Thyroid gland (tissue), 4 donors: ENCODE measurements around the gene SLC11A1. TPM values are rescaled to one million over a fixed set of nuclear protein-coding genes. Genes with fewer than 3 reads are reported as not detected.

Experiments used
- DNase-seq, 2 donors: peaks; one replicate each; pipeline ENCODE4 v3.0.0-alpha.2; 2019
- H3K27ac ChIP-seq, 3 donors: fragments of 200-600 bp; sonication (generic); 1 replicate in 2 of 3; 2 replicates in 1 of 3; pipeline ENCODE4 v1.5.1; 2016 to 2019; ENCODE audit warnings: mild to moderate bottlenecking in 1 of 3, moderate library complexity in 1 of 3
- H3K27me3 ChIP-seq: fragments of 200-600 bp; sonication (generic); one replicate; pipeline ENCODE4 v1.5.1; 2019
- H3K36me3 ChIP-seq, 2 donors: fragments of 200-600 bp; sonication (generic); one replicate each; pipeline ENCODE4 v1.5.1; 2016 to 2019
- H3K4me1 ChIP-seq, 2 donors: fragments of 200-600 bp; sonication (generic); one replicate each; pipeline ENCODE4 v1.5.1; 2017 to 2019
- H3K4me3 ChIP-seq, 3 donors: fragments of 200-600 bp; sonication (generic); replicated peaks in 1 of 3; 1 replicate in 2 of 3; 2 replicates in 1 of 3; pipeline ENCODE4 v1.5.1; 2016; ENCODE audit warnings: mild to moderate bottlenecking in 1 of 3
- H3K9me3 ChIP-seq: fragments of 200-600 bp; sonication (generic); one replicate; pipeline ENCODE4 v1.5.1; 2017
- POLR2A ChIP-seq, 2 donors: fragments of 450-650 bp; IDR thresholded peaks; one replicate each; pipeline ENCODE4 v1.6.1; 2017; ENCODE audit warnings: antibody characterized with exemption in 2 of 2, mild to moderate bottlenecking in 2 of 2, moderate library complexity in 1 of 2
- WGBS, 2 donors: methylation state at CpG; one replicate each; pipeline ENCODE4 v1.1.5; 2017; 5-methylcytosine and 5-hydroxymethylcytosine counted together
- intact Hi-C: fragments of 100-400 bp; cut with DNase I; formaldehyde crosslinking; loops from one replicate; pipeline ENCODE4 v1.15.1; 2023
- total RNA-seq, 4 donors: library from RNA; depleted of rRNA; stranded (reverse); fragments of >200 nt; gene quantifications; one replicate each; pipeline ENCODE4 v1.2.3, GENCODE V29; 2016
- TF ChIP-seq, protein P1 (sequence below), 6 experiments: fragments of 200-600 bp in 3 of 6; fragments of 450-650 bp in 3 of 6; sonication (generic) in 3 of 6; IDR thresholded peaks; one replicate each; pipeline ENCODE4 v1.5.1; 2016 to 2019; ENCODE audit warnings: antibody characterized with exemption in 6 of 6, mild to moderate bottlenecking in 2 of 6, inconsistent platforms in 1 of 6, moderate library complexity in 1 of 6

The SLC11A1 gene
- total RNA-seq, 4 donors from 2014 or later: 1.7 to 14.5 (median 10.1) TPM

DNA sequence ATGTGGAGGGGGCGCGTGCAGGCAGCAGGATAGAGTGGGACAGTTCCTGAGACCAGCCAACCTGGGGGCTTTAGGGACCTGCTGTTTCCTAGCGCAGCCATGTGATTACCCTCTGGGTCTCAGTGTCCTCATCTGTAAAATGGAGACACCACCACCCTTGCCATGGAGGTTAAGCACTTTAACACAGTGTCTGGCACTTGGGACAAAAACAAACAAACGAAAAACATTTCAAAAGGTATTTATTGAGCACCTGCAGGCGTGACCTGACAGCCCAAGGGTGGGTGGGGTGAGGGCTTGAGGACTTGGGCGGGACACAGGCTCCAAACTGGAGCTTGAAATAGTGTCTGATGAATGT lies 13.0 kb downstream of the SLC11A1 start:
- H3K4me3 ChIP-seq: no peak overlapping the region
- TF ChIP-seq, protein P1, sequence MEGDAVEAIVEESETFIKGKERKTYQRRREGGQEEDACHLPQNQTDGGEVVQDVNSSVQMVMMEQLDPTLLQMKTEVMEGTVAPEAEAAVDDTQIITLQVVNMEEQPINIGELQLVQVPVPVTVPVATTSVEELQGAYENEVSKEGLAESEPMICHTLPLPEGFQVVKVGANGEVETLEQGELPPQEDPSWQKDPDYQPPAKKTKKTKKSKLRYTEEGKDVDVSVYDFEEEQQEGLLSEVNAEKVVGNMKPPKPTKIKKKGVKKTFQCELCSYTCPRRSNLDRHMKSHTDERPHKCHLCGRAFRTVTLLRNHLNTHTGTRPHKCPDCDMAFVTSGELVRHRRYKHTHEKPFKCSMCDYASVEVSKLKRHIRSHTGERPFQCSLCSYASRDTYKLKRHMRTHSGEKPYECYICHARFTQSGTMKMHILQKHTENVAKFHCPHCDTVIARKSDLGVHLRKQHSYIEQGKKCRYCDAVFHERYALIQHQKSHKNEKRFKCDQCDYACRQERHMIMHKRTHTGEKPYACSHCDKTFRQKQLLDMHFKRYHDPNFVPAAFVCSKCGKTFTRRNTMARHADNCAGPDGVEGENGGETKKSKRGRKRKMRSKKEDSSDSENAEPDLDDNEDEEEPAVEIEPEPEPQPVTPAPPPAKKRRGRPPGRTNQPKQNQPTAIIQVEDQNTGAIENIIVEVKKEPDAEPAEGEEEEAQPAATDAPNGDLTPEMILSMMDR (IDR thresholded peaks at IDR 0.05): no peak
- no peak for TF ChIP-seq POLR2A (IDR thresholded peaks at IDR 0.05)
- H3K36me3 ChIP-seq: peaks cover 0 to 3% of the 10 kb centered on the region in 2 donors
- 95 to 98% methylated on average over 6 of the region's 6 CpGs for WGBS, 2 donors
- H3K27ac ChIP-seq: peak overlapping the region in 2 of 3 donors; percentile 99 to 100
- no peaks in the 10 kb centered on the region for H3K27me3 ChIP-seq
- no peak for DNase-seq
- H3K4me1 ChIP-seq: peaks cover 22 to 23% of the 10 kb centered on the region in 2 donors
- H3K9me3 ChIP-seq: no peaks in the 10 kb centered on the region
- intact Hi-C loops: no loop called here

GRCh38 chr2:218395456-218395825 lies 13.4 kb downstream of the SLC11A1 start:
- intact Hi-C loops: no loop called here
- H3K4me3 ChIP-seq: peak overlapping the region in 1 of 3 donors; percentile 100
- H3K27ac ChIP-seq: peak overlapping the region; percentile 99 to 100 (median 99)
- 37 to 49% methylated on average over 16 of the region's 16 CpGs for WGBS, 2 donors
- no peaks in the 10 kb centered on the region for H3K9me3 ChIP-seq
- peaks cover 22 to 23% of the 10 kb centered on the region in 2 donors for H3K4me1 ChIP-seq
- peaks cover 0 to 5% of the 10 kb centered on the region in 2 donors for H3K36me3 ChIP-seq
- H3K27me3 ChIP-seq: no peaks in the 10 kb centered on the region
- peak in 1 of 2 donors; percentile 36 for DNase-seq
- no peak for TF ChIP-seq POLR2A (IDR thresholded peaks at IDR 0.05)
- TF ChIP-seq, protein P1 (IDR thresholded peaks at IDR 0.05): no peak

- WGBS, 2 donors: 0 to 2% methylated on average over 22 to 29 of the region's 57 CpGs
- H3K9me3 ChIP-seq: no peaks in the 10 kb centered on the region
- peaks cover 23 to 24% of the 10 kb centered on the region in 2 donors for H3K4me1 ChIP-seq
- no peaks in the 10 kb centered on the region for H3K27me3 ChIP-seq
- intact Hi-C loops: no loop called here
- H3K36me3 ChIP-seq: peaks cover 0 to 5% of the 10 kb centered on the region in 2 donors
- H3K4me3 ChIP-seq: peak overlapping the region; percentile 31 to 100 (median 88)
- DNase-seq: peak; percentile 95 to 96
- peak overlapping the region; percentile 99 to 100 (median 99) for H3K27ac ChIP-seq
- peak in 1 of 2 donors; percentile 60 for TF ChIP-seq POLR2A (IDR thresholded peaks at IDR 0.05)
- TF ChIP-seq, protein P1 (IDR thresholded peaks at IDR 0.05): peak; percentile 73 to 97 (median 88)
Observed at GRCh38 chr2:218395826-218396687, 14.0 kb downstream of the SLC11A1 start.

DNA sequence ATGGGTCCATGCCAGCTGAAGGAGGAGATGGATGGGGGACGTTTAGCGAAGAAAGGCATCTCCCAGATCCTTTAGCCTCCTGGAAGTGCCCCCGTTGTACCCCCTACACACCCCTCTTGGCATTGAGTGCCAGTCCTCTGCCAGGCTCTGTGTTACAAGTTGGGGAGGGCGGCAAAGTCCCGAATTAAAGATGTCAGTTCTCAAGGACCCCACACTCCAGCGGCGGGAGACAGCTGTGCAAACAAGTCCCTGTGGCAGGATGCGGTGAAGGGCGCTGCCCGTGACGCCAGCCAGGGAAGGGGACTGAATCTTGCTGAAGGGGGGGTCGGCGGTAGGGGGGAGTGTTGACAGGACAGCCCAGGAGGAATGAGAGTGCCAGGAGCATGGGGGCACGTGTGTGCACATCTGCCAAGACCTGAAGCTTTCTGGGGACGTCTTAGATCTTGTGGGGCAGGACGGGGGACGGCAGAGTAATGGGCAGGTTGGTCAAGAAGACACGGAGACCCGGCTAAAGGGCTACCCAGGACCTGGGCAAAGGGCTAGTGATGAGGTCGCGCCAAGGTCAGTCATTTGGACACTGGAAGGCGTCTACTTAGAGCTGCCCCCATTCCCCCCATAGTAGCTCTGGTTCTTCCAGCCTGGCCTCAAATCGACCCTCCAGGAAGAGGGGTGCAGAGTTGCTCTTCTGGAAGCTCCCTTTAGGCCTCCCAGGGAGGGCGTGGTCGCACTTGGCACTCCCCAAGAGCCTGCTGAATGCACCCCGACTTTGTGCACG lies 14.8 kb downstream of the SLC11A1 start:
- DNase-seq: peak; percentile 76 to 82
- Histone ChIP-seq H3K4me3 (peak overlapping the region; percentile 31 to 100 (median 88)), H3K4me1 (peaks cover 31 to 33% of the 10 kb centered on the region in 2 donors), H3K36me3 (peaks cover 0 to 12% of the 10 kb centered on the region in 2 donors), H3K27me3 (no peaks in the 10 kb centered on the region), H3K9me3 (no peaks in the 10 kb centered on the region), H3K27ac (peak overlapping the region; percentile 99 to 100 (median 99))
- intact Hi-C loops: no loop called here
- TF ChIP-seq, protein P1 (IDR thresholded peaks at IDR 0.05): no peak
- no peak for TF ChIP-seq POLR2A (IDR thresholded peaks at IDR 0.05)
- 2 to 3% methylated on average over 22 to 26 of the region's 27 CpGs for WGBS, 2 donors
